CD4-positive, alpha-beta T cell treated with Interleukin-17A for 4 hours (primary cell): Measurements from ENCODE around the gene CEP250.
"Not testable (repeated sequence)": the region's sequence is repeated elsewhere in the genome, so short reads cannot be mapped to it uniquely, and the experiment has no call there.

Source experiments
- DNase-seq: peaks from one replicate; pipeline ENCODE4 v3.0.0-alpha.2; 2020; ENCODE audit warnings: mixed read lengths

The CEP250 gene

GRCh38 chr20:35454881-35455609, at the start of gene CEP250:
Gene CEP250, plus strand, starts transcription at chr20:35455598. Its CDS starts 6,770 bp downstream, at chr20:35462368.
- DNase-seq = peak; percentile 97

- DNase-seq = no peak
These were observed 49.6 kb upstream of the CEP250 start for GRCh38 chr20:35405775-35406174.

- DNase-seq = no peak
These were observed 47.1 kb upstream of the CEP250 start for GRCh38 chr20:35408270-35408669.

- no peak for DNase-seq
These were observed 45.9 kb upstream of the CEP250 start for GRCh38 chr20:35409542-35409941.

GRCh38 chr20:35410613-35411012, 44.8 kb upstream of the CEP250 start:
- no peak for DNase-seq

GRCh38 chr20:35421322-35421721, 34.1 kb upstream of the CEP250 start:
- DNase-seq = no peak

GRCh38 chr20:35431621-35432429, 23.6 kb upstream of the CEP250 start:
- DNase-seq = no peak

- no peak for DNase-seq
These were observed 23.0 kb upstream of the CEP250 start for GRCh38 chr20:35432430-35432735.

GRCh38 chr20:35433337-35433736, 22.1 kb upstream of the CEP250 start:
- no peak for DNase-seq

- no peak for DNase-seq
These were observed 21.1 kb upstream of the CEP250 start for GRCh38 chr20:35434085-35435005.

- DNase-seq = no peak
These were observed 19.2 kb upstream of the CEP250 start for GRCh38 chr20:35436177-35436573.

GRCh38 chr20:35437599-35437998, 17.8 kb upstream of the CEP250 start:
- no peak for DNase-seq

- no peak for DNase-seq
These were observed 12.4 kb upstream of the CEP250 start for GRCh38 chr20:35443003-35443402.

GRCh38 chr20:35444226-35444625, 11.2 kb upstream of the CEP250 start:
- no peak for DNase-seq

GRCh38 chr20:35446356-35447078, 8.9 kb upstream of the CEP250 start:
- no peak for DNase-seq

- DNase-seq = peak; percentile 93
These were observed 8.2 kb upstream of the CEP250 start for GRCh38 chr20:35447082-35447789.

- no peak for DNase-seq
These were observed 6.5 kb upstream of the CEP250 start for GRCh38 chr20:35448788-35449373.

- not testable (repeated sequence) for DNase-seq
These were observed 5.5 kb upstream of the CEP250 start for GRCh38 chr20:35449855-35450254.

GRCh38 chr20:35451295-35451694, 4.1 kb upstream of the CEP250 start:
- DNase-seq = no peak

- DNase-seq = no peak
These were observed 1.8 kb upstream of the CEP250 start for GRCh38 chr20:35453647-35454046.

- DNase-seq = not testable (repeated sequence)
These were observed 1.3 kb downstream of the CEP250 start for GRCh38 chr20:35456700-35457099.
